ENCODE measurements around the gene MRPS24.

MRPS24 gene

DNA sequence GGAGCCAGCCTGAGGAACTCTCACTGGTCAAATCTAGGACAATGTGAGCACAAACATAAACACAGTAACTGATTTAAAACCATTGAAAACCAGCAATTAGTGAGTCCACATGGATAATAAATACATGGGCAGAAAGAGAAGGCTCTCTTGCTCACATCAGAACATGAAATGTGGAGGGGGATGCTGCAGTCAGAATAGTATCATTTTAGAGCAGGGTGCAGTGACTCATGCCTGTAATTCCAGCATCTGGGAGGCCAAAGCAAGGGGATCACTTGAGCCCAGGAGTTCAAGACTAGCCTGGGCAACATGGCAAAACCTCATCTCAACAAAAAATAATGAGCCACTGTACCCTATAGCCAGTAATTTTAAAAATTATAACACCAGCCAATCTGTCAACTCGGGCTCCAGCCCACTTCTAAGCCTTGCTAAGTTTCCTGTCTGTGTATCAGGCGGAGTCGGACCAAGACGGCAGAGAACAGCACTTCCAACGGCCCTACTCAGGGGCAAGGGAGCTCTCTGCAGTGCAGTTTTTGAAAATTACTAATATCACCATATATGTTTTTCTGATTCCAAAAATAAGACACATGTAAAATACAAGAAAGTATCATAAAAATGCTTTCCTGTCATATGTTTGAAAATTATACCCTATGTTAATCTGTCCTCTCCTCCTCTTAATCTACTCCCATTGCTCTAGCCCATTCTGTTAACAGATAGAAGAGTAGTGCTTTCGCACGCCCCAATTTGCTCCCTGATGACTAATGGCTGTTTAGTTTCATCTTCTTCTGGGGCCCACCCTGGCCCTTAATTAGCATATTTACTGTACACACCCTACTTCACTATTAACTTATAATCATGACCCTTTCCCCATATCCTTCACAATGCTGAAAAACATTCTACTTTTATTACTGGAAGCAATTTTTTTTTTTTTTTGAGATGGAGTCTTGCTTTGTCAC lies 20.0 kb upstream of the MRPS24 start:
- Histone ChIP-seq H3K4me1 (ENCODE audit: control extremely low read depth in 1 of 4, control insufficient read depth in 4 of 4, insufficient read depth in 4 of 4, low read length in 3 of 4) (peaks cover 0 to 8% (median 4%) of the 10 kb centered on the region in 4 experiments), H3K36me3 (ENCODE audit: control insufficient read depth in 4 of 4, insufficient read depth in 4 of 4, low read length in 3 of 4) (peaks cover 4 to 12% (median 10%) of the 10 kb centered on the region in 4 experiments), H3K27me3 (replicated peaks in 2 of 5; ENCODE audit: control insufficient read depth in 4 of 5, insufficient read depth in 5 of 5, low read length in 4 of 5) (peaks cover 0 to 1% (median 0%) of the 10 kb centered on the region in 5 experiments), H3K27ac (ENCODE audit: insufficient read depth in 1 of 2, low read depth in 1 of 2, low read length in 2 of 2, poor library complexity in 1 of 2, severe bottlenecking in 2 of 2) (no peak overlapping the region), H3K4me3 (ENCODE audit: control insufficient read depth in 1 of 7, extremely low read depth in 1 of 7, insufficient read depth in 4 of 7, low read depth in 2 of 7, low read length in 6 of 7) (no peak overlapping the region), H3K9me3 (ENCODE audit: control extremely low read depth in 1 of 5, control insufficient read depth in 4 of 5, insufficient read depth in 2 of 5, low read depth in 1 of 5, low read length in 4 of 5) (no peaks in the 10 kb centered on the region)
- no peak for DNase-seq
- CTCF ChIA-PET, result no interaction called here
- POLR2A ChIA-PET, result no interaction called here
- 100% methylated on average over 3 of the region's 7 CpGs for WGBS (ENCODE audit: insufficient coverage)

DNA sequence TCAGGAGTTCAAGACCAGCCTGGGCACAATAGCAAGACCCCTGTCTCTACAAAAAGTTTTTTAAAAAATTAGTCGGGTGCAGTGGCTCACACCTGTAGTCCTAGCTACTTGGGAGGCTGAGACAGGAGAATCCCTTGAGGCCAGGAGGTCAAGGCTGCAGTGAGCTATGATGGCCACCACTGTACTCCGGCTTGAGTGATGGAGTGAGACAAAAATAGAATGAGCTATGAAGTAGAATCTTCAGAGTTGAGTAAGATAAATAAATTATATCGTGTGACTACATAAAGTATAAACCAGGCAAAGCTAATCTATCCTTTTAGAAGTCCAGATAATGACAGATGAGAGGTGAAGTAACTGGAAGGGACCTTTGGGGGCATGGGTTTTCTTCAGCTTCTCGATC lies 15.3 kb upstream of the MRPS24 start:
- no peak overlapping the region for H3K4me3 ChIP-seq (ENCODE audit: control insufficient read depth in 1 of 7, extremely low read depth in 1 of 7, insufficient read depth in 4 of 7, low read depth in 2 of 7, low read length in 6 of 7)
- 90% methylated on average over 2 of the region's 4 CpGs for WGBS (ENCODE audit: insufficient coverage)
- H3K27ac ChIP-seq (ENCODE audit: insufficient read depth in 1 of 2, low read depth in 1 of 2, low read length in 2 of 2, poor library complexity in 1 of 2, severe bottlenecking in 2 of 2), result no peak overlapping the region
- CTCF ChIA-PET, result interaction anchor here (0.8 to 1.4 kb wide), 2 partner anchors 12 to 116 kb away, joined by 3 read pairs; no protein-coding TSS in a partner anchor
- POLR2A ChIA-PET, result no interaction called here
- H3K4me1 ChIP-seq (ENCODE audit: control extremely low read depth in 1 of 4, control insufficient read depth in 4 of 4, insufficient read depth in 4 of 4, low read length in 3 of 4), result no peaks in the 10 kb centered on the region
- H3K27me3 ChIP-seq (replicated peaks in 2 of 5; ENCODE audit: control insufficient read depth in 4 of 5, insufficient read depth in 5 of 5, low read length in 4 of 5), result peaks cover 0 to 1% (median 0%) of the 10 kb centered on the region in 5 experiments
- no peaks in the 10 kb centered on the region for H3K9me3 ChIP-seq (ENCODE audit: control extremely low read depth in 1 of 5, control insufficient read depth in 4 of 5, insufficient read depth in 2 of 5, low read depth in 1 of 5, low read length in 4 of 5)
- DNase-seq, result no peak
- H3K36me3 ChIP-seq (ENCODE audit: control insufficient read depth in 4 of 4, insufficient read depth in 4 of 4, low read length in 3 of 4), result peaks cover 6 to 32% (median 30%) of the 10 kb centered on the region in 4 experiments

DNA sequence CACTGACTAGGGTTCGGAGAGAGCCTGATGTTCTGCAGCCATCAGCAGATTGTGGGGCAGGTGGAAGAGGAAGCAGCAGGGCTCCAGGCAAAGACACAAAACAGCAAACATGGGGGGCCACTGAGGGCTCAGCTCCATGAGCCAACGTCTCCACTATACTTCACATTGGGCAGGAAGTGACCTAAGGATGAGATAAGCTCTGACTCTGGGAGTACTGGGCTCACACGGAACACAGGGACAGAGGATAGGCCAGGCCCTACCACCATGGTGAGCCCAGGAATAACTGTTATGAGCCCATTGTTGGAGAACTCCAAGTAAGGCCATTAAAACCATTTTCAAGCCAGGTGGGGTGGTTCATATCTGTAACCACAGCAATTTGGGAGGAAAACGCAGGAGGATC lies 14.9 kb upstream of the MRPS24 start:
- peaks cover 0 to under 1% (median 0%) of the 10 kb centered on the region in 5 experiments for H3K27me3 ChIP-seq (replicated peaks in 2 of 5; ENCODE audit: control insufficient read depth in 4 of 5, insufficient read depth in 5 of 5, low read length in 4 of 5)
- no peaks in the 10 kb centered on the region for H3K4me1 ChIP-seq (ENCODE audit: control extremely low read depth in 1 of 4, control insufficient read depth in 4 of 4, insufficient read depth in 4 of 4, low read length in 3 of 4)
- H3K27ac ChIP-seq (ENCODE audit: insufficient read depth in 1 of 2, low read depth in 1 of 2, low read length in 2 of 2, poor library complexity in 1 of 2, severe bottlenecking in 2 of 2), result no peak overlapping the region
- WGBS (ENCODE audit: insufficient coverage), result 77% methylated on average over 4 of the region's 4 CpGs
- ChIA-PET CTCF (interaction anchor here (0.8 to 1.4 kb wide), 2 partner anchors 12 to 115 kb away, joined by 3 read pairs; no protein-coding TSS in a partner anchor), POLR2A (no interaction called here)
- H3K9me3 ChIP-seq (ENCODE audit: control extremely low read depth in 1 of 5, control insufficient read depth in 4 of 5, insufficient read depth in 2 of 5, low read depth in 1 of 5, low read length in 4 of 5), result no peaks in the 10 kb centered on the region
- H3K36me3 ChIP-seq (ENCODE audit: control insufficient read depth in 4 of 4, insufficient read depth in 4 of 4, low read length in 3 of 4), result peaks cover 6 to 34% (median 31%) of the 10 kb centered on the region in 4 experiments
- no peak for DNase-seq
- no peak overlapping the region for H3K4me3 ChIP-seq (ENCODE audit: control insufficient read depth in 1 of 7, extremely low read depth in 1 of 7, insufficient read depth in 4 of 7, low read depth in 2 of 7, low read length in 6 of 7)

DNA sequence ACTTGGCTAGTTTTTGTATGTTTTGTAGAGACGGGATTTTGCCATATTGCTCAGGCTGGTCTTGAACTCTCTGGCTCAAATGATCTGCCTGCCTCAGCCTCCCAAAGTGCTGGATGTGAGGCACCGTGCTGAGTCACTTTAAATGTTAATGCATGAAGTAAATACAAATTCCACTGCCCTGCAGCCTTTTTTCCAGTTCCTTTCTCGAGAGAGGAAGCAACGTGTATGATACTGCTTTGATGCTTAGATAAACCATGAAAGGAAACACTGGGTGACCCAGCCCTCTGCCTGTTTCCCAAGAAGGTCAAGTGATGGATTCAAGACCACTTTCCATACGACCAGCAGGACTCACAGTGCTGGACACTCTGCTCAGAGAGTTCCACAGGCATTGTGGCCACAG lies 11.3 kb upstream of the MRPS24 start:
- Histone ChIP-seq H3K36me3 (ENCODE audit: control insufficient read depth in 4 of 4, insufficient read depth in 4 of 4, low read length in 3 of 4) (peaks cover 10 to 63% (median 55%) of the 10 kb centered on the region in 4 experiments), H3K9me3 (ENCODE audit: control extremely low read depth in 1 of 5, control insufficient read depth in 4 of 5, insufficient read depth in 2 of 5, low read depth in 1 of 5, low read length in 4 of 5) (no peaks in the 10 kb centered on the region), H3K27me3 (replicated peaks in 2 of 5; ENCODE audit: control insufficient read depth in 4 of 5, insufficient read depth in 5 of 5, low read length in 4 of 5) (no peaks in the 10 kb centered on the region), H3K4me1 (ENCODE audit: control extremely low read depth in 1 of 4, control insufficient read depth in 4 of 4, insufficient read depth in 4 of 4, low read length in 3 of 4) (peaks cover 0 to 8% (median 0%) of the 10 kb centered on the region in 4 experiments), H3K27ac (ENCODE audit: insufficient read depth in 1 of 2, low read depth in 1 of 2, low read length in 2 of 2, poor library complexity in 1 of 2, severe bottlenecking in 2 of 2) (no peak overlapping the region), H3K4me3 (ENCODE audit: control insufficient read depth in 1 of 7, extremely low read depth in 1 of 7, insufficient read depth in 4 of 7, low read depth in 2 of 7, low read length in 6 of 7) (no peak overlapping the region)
- DNase-seq, result no peak
- POLR2A ChIA-PET, result no interaction called here
- CTCF ChIA-PET, result no interaction called here
- WGBS (ENCODE audit: insufficient coverage), result 81% methylated on average over 5 of the region's 5 CpGs

DNA sequence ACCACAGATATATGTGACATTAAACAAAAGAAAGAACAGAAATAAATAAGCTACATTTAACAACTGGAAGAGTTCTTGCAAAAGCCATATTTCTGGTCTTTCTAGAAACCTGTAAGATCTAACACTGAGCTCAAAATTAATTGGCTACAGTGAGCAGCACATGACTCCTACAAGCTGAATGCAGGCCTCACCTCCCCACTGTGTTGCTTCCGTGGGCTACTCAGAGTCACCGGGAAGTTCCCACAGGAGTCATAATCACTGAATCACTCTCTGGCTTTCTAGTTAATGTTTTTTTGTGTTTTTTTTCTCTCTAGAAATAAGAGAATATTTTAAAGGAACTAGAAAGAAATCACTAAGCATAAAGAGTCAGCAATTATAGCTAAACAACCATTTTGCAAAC lies 10.2 kb upstream of the MRPS24 start:
- POLR2A ChIA-PET, result interaction anchor here (0.6 kb wide), 1 partner anchor 48 kb away, joined by 4 read pairs; no protein-coding TSS in a partner anchor

DNA sequence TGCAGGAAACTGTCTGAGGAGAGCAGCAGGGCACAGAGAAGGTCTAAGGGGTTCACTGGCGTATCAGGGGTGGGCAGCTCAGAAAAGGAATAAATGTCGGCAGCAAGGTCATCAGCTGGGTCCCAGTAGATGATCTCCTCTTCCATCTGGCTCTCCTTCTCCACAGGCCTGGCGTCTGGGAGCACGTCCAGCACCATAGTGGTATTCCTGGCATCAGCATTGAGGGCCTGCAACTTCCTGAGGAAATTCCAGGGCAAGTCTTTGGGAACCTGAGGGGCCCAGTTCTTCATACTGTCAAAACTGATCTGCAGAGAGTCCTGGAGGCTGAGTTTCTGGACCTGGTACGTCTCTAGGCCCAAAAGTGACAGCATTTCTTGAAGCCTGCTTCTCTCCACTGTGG lies 9.6 kb upstream of the MRPS24 start:
- Histone ChIP-seq H3K9me3 (ENCODE audit: control extremely low read depth in 1 of 5, control insufficient read depth in 4 of 5, insufficient read depth in 2 of 5, low read depth in 1 of 5, low read length in 4 of 5) (no peaks in the 10 kb centered on the region), H3K27ac (ENCODE audit: insufficient read depth in 1 of 2, low read depth in 1 of 2, low read length in 2 of 2, poor library complexity in 1 of 2, severe bottlenecking in 2 of 2) (no peak overlapping the region), H3K4me3 (ENCODE audit: control insufficient read depth in 1 of 7, extremely low read depth in 1 of 7, insufficient read depth in 4 of 7, low read depth in 2 of 7, low read length in 6 of 7) (no peak overlapping the region), H3K27me3 (replicated peaks in 2 of 5; ENCODE audit: control insufficient read depth in 4 of 5, insufficient read depth in 5 of 5, low read length in 4 of 5) (no peaks in the 10 kb centered on the region), H3K4me1 (ENCODE audit: control extremely low read depth in 1 of 4, control insufficient read depth in 4 of 4, insufficient read depth in 4 of 4, low read length in 3 of 4) (peaks cover 0 to 8% (median 0%) of the 10 kb centered on the region in 4 experiments), H3K36me3 (ENCODE audit: control insufficient read depth in 4 of 4, insufficient read depth in 4 of 4, low read length in 3 of 4) (peaks cover 7 to 63% (median 54%) of the 10 kb centered on the region in 4 experiments)
- ChIA-PET POLR2A (interaction anchor here (1.1 kb wide), 1 partner anchor 7 kb away, joined by 3 read pairs; no protein-coding TSS in a partner anchor), CTCF (interaction anchor here (1.4 kb wide), 1 partner anchor 42 kb away, joined by 3 read pairs; no protein-coding TSS in a partner anchor)
- WGBS (ENCODE audit: insufficient coverage), result 95% methylated on average over 4 of the region's 5 CpGs
- no peak for DNase-seq

More for the DNA sequence above, 10.2 kb upstream of the MRPS24 start:
- no peak overlapping the region for H3K4me3 ChIP-seq (ENCODE audit: control insufficient read depth in 1 of 7, extremely low read depth in 1 of 7, insufficient read depth in 4 of 7, low read depth in 2 of 7, low read length in 6 of 7)
- 83% methylated on average over 1 of the region's 2 CpGs for WGBS (ENCODE audit: insufficient coverage)
- no peak overlapping the region for H3K27ac ChIP-seq (ENCODE audit: insufficient read depth in 1 of 2, low read depth in 1 of 2, low read length in 2 of 2, poor library complexity in 1 of 2, severe bottlenecking in 2 of 2)
- CTCF ChIA-PET, result no interaction called here
- no peaks in the 10 kb centered on the region for H3K9me3 ChIP-seq (ENCODE audit: control extremely low read depth in 1 of 5, control insufficient read depth in 4 of 5, insufficient read depth in 2 of 5, low read depth in 1 of 5, low read length in 4 of 5)
- peaks cover 7 to 66% (median 55%) of the 10 kb centered on the region in 4 experiments for H3K36me3 ChIP-seq (ENCODE audit: control insufficient read depth in 4 of 4, insufficient read depth in 4 of 4, low read length in 3 of 4)
- no peaks in the 10 kb centered on the region for H3K27me3 ChIP-seq (replicated peaks in 2 of 5; ENCODE audit: control insufficient read depth in 4 of 5, insufficient read depth in 5 of 5, low read length in 4 of 5)
- H3K4me1 ChIP-seq (ENCODE audit: control extremely low read depth in 1 of 4, control insufficient read depth in 4 of 4, insufficient read depth in 4 of 4, low read length in 3 of 4), result peaks cover 0 to 8% (median 0%) of the 10 kb centered on the region in 4 experiments
- no peak for DNase-seq

All from common myeloid progenitor, CD34-positive (primary cell).